K562 (cell line): ENCODE results near the gene RNU6-1. TPM values are rescaled to one million over a fixed set of nuclear protein-coding genes. Genes with fewer than 3 reads are reported as not detected.

Experiments
- ATAC-seq: fragments of 200-7000 bp; cut with Tn5 transposase; 3 replicates; pipeline ENCODE4 v1.9.1; 2020; ENCODE audit warnings: moderate library complexity
- BruUV-seq: library from RNA; stranded (reverse); fragments of 400-500 nt; replicated peaks from 2 replicates; lab custom pipeline; 2021; lab: Mats Ljungman, UMichigan
- CTCF ChIA-PET: fragments of 300-600 bp; formaldehyde crosslinking; extraction: SDS; loops from one replicate; lab custom pipeline; 2021; ENCODE audit warnings: low intra/inter-chr PET ratio; lab: Yijun Ruan, JAX
- POLR2A ChIA-PET: fragments of 300-600, 350-650 bp; sonication (Branson Sonifier 250); formaldehyde crosslinking; extraction: SDS; loops from one replicate; lab custom pipeline; 2021; ENCODE audit warnings: antibody characterized with exemption, inconsistent platforms; lab: Yijun Ruan, JAX
- DNase-seq, 4 experiments: peaks; one replicate each; pipeline versions ENCODE4 v3.0.0 to v3.0.0-alpha.2; 2011 to 2018; ENCODE audit warnings: low spot score in 3 of 4, mixed read lengths in 3 of 4; ENCODE audit errors: extremely low read depth in 1 of 4
- FAIRE-seq: peaks from 2 replicates; lab custom pipeline; 2011; peaks lifted over from hg19 to GRCh38; lab: Jason Lieb, UNC
- H2AFZ ChIP-seq: 2 replicates; pipeline ENCODE4 v1.6.0; 2011; ENCODE audit warnings: low read depth, low read length, control low read depth, inconsistent platforms
- H3K27ac ChIP-seq: fragments of 200-600 bp; 3 replicates; pipeline ENCODE4 v1.8.0; 2011; ENCODE audit warnings: low read depth, mild to moderate bottlenecking, control low read depth, inconsistent platforms, low read length, moderate library complexity, mixed read lengths; ENCODE audit errors: extremely low read depth
- H3K27me3 ChIP-seq, 2 experiments: fragments of 300-600 bp in 1 of 2; 2 replicates in 1 of 2; 3 replicates in 1 of 2; pipeline versions ENCODE4 v1.6.0 to v1.8.0; 2011; ENCODE audit warnings: inconsistent platforms in 2 of 2, low read length in 2 of 2, mild to moderate bottlenecking in 1 of 2, mixed read lengths in 1 of 2, moderate library complexity in 1 of 2; ENCODE audit not compliant: control insufficient read depth in 2 of 2, insufficient read depth in 2 of 2
- H3K36me3 ChIP-seq: fragments of 300-600 bp; 3 replicates; pipeline ENCODE4 v1.8.0; 2011; ENCODE audit warnings: mild to moderate bottlenecking, low read length, inconsistent platforms; ENCODE audit not compliant: control insufficient read depth, insufficient read depth
- H3K4me1 ChIP-seq, 2 experiments: fragments of 200-600 bp in 1 of 2; replicated peaks in 1 of 2; 2 replicates in 1 of 2; 3 replicates in 1 of 2; pipeline versions ENCODE4 v1.5.1 to v1.8.0; 2011; ENCODE audit warnings: inconsistent platforms in 2 of 2, low read length in 2 of 2, mild to moderate bottlenecking in 1 of 2, mixed read lengths in 1 of 2, moderate library complexity in 1 of 2; ENCODE audit not compliant: control insufficient read depth in 2 of 2, insufficient read depth in 2 of 2
- H3K4me2 ChIP-seq: 2 replicates; pipeline ENCODE4 v1.6.1; 2011; ENCODE audit warnings: low read length, control low read depth, inconsistent platforms, mixed read lengths; ENCODE audit not compliant: insufficient read depth
- H3K4me3 ChIP-seq: fragments of 200-600 bp; sonication (generic), shearing (Covaris generic); 2 replicates; pipeline ENCODE4 v1.5.1; 2016; ENCODE audit warnings: control low read depth, inconsistent platforms
- H3K79me2 ChIP-seq: fragments of 200-600 bp; 3 replicates; pipeline ENCODE4 v1.8.0; 2011; ENCODE audit warnings: low read length, inconsistent platforms; ENCODE audit not compliant: control insufficient read depth, insufficient read depth
- H3K9ac ChIP-seq, 2 experiments: 2 replicates each; pipeline versions ENCODE4 v1.6.0 to v1.6.1; 2011; ENCODE audit warnings: low read depth in 2 of 2, low read length in 2 of 2, control low read depth in 1 of 2, inconsistent platforms in 1 of 2, mild to moderate bottlenecking in 1 of 2, mixed read lengths in 1 of 2; ENCODE audit not compliant: insufficient read depth in 1 of 2
- H3K9me1 ChIP-seq: one replicate; pipeline ENCODE4 v1.6.0; 2011; ENCODE audit warnings: inconsistent platforms, mild to moderate bottlenecking, low read length, moderate library complexity; ENCODE audit not compliant: control insufficient read depth, insufficient read depth
- H3K9me3 ChIP-seq: replicated peaks from 2 replicates; pipeline ENCODE4 v1.5.1; 2011; ENCODE audit warnings: low read depth, low read length, inconsistent platforms; ENCODE audit not compliant: control insufficient read depth, insufficient read depth
- H4K20me1 ChIP-seq: replicated peaks from 2 replicates; pipeline ENCODE4 v1.6.1; 2011; ENCODE audit warnings: low read length, inconsistent platforms, mixed read lengths; ENCODE audit not compliant: control insufficient read depth, insufficient read depth
- EP300 ChIP-seq: IDR thresholded peaks from 2 replicates; pipeline ENCODE4 v1.6.1; 2012; ENCODE audit warnings: low read length, improper control_type of control experiment
- ESRRA ChIP-seq: fragments of 450-650 bp; IDR thresholded peaks from 2 replicates; pipeline ENCODE4 v1.6.1; 2014; ENCODE audit warnings: low read depth, mild to moderate bottlenecking, moderate library complexity, borderline replicate concordance
- FOXJ2 ChIP-seq: fragments of 200-800 bp; sonication (Bioruptor generic); IDR thresholded peaks from 2 replicates; pipeline ENCODE4 v1.6.1; 2016; ENCODE audit warnings: missing genetic modification characterization, missing compliant biosample characterization
- NFXL1 ChIP-seq: fragments of 450-650 bp; formaldehyde crosslinking; IDR thresholded peaks from 2 replicates; pipeline ENCODE4 v1.4.0; 2021; ENCODE audit warnings: mild to moderate bottlenecking
- PURB ChIP-seq: sonication (generic); formaldehyde crosslinking; IDR thresholded peaks from 2 replicates; pipeline ENCODE4 v1.9.0; 2021; ENCODE audit warnings: low read depth, mild to moderate bottlenecking, missing genetic modification reagents
- TEAD1 ChIP-seq, 2 experiments: fragments of 450-650 bp in 1 of 2; sonication (generic) in 1 of 2; formaldehyde crosslinking; IDR thresholded peaks; 2 replicates each; pipeline versions ENCODE4 v1.4.0 to v1.8.0; 2020 to 2022; ENCODE audit warnings: mild to moderate bottlenecking in 2 of 2, missing genetic modification reagents in 1 of 2
- ZNF592 ChIP-seq: fragments of 450-650 bp; IDR thresholded peaks from 2 replicates; pipeline ENCODE4 v1.6.1; 2017; ENCODE audit warnings: antibody characterized with exemption, mild to moderate bottlenecking
- WGBS: fragments of 100-300 bp; shearing (Covaris generic); methylation state at CpG from one replicate; pipeline ENCODE4 v1.1.6; 2016; ENCODE audit warnings: low coverage, mixed read lengths; ENCODE audit not compliant: insufficient coverage; ENCODE audit errors: missing lambda C conversion rate; 5-methylcytosine and 5-hydroxymethylcytosine counted together
- in situ Hi-C: fragments of 300-500 bp; cut with MboI; formaldehyde crosslinking; loops from 4 replicates; pipeline ENCODE4 v1.15.0; 2018; ENCODE audit warnings: inconsistent platforms, mixed read lengths
- intact Hi-C: fragments of 100-400 bp; cut with micrococcal nuclease; formaldehyde crosslinking; loops from 2 replicates; pipeline ENCODE4 v1.14.2; 2022
- polyA plus RNA-seq, 8 experiments: library from polyadenylated mRNA; depleted of rRNA in 4 of 8; stranded (reverse) in 5 of 8; unstranded in 3 of 8; fragments of >200 nt; fragmentation: Nextera tagmentation in 2 of 8; fragmentation: Illumina TruSeq in 1 of 8; extraction: Ambion mirVana in 2 of 8; extraction: Trizol in 1 of 8; gene quantifications; 2 replicates each; pipeline versions ENCODE4 v1.2.1 to v1.2.3, GENCODE V29; 2011 to 2014; ENCODE audit warnings: inconsistent platforms in 1 of 8, missing spikeins in 1 of 8
- total RNA-seq, 7 experiments: library from RNA; depleted of rRNA in 6 of 7; stranded (reverse); fragments of >200 nt in 6 of 7; fragmentation: Illumina TruSeq in 2 of 7; extraction: Trizol in 2 of 7; gene quantifications; 2 replicates each; pipeline versions ENCODE4 v1.2.1 to v1.2.3, GENCODE V29; 2011 to 2021; ENCODE audit warnings: low replicate concordance in 1 of 7
- TF ChIP-seq, protein P1 (sequence below): fragments of 250-450 bp; sonication (Bioruptor Pico); IDR thresholded peaks from 2 replicates; pipeline ENCODE4 v1.9.0; 2021; ENCODE audit warnings: mild to moderate bottlenecking, inconsistent platforms
- TF ChIP-seq, protein P2 (sequence below): fragments of 450-650 bp; IDR thresholded peaks from 2 replicates; pipeline ENCODE4 v1.6.1; 2018; ENCODE audit not compliant: partially characterized antibody

RNU6-1 gene
- total and polyA plus RNA-seq, 9 of the 15 experiments (the other 6 are each of a cell fraction or from before 2014, with no cell fraction given), result not detected

DNA sequence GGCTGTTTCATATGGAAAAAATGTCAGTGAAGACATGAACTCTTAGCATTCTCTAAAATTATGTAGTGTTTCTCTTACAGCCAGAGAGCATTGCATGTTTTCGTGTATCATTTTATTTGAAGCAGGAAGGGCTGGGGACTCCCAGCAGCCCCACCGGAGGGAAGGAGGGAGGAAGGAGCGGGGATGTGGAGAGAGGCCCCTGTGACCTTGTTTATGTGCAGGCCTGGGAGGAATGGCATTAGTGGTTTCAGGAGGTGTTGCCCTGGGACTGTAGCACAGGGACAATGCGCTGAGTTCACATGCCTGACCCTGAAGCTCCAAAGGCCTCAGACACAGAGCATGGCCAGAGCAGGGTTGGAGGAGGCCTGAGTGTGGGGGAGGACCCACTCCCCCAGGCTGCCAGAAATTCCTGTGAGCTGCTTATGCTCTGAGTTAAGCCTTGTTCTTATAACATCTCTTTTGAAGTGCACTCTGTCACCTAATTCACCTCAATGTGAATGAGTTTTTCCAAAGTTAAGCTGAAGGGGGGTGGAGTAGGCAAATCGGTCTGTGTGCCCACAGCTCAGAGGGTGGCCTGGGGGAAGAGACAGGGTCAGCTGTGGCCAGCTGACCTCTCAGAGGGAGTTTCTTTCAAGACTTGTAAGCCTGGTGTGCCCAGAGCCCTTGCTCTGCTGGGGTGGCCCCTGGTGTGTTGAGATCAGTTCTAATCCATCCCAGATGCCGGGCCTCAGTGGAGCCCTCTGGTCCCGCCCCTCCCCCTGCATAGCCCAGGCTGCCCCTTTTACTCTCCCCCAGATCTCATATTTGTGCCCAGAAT is 3.9 kb upstream of the RNU6-1 start (continued):
- 0 out of 2 replicates have a peak, but pooled peaks have one; percentile 19 for TF ChIP-seq ZNF592
- peak in 1 of 2 experiments; percentile 22; a peak in 1 of 4 replicates for TF ChIP-seq TEAD1 (CRISPR knock-in tag; IDR thresholded peaks at IDR 0.05)
- TF ChIP-seq EP300, result no peak
- TF ChIP-seq, all 486 proteins: peak for 11

DNA sequence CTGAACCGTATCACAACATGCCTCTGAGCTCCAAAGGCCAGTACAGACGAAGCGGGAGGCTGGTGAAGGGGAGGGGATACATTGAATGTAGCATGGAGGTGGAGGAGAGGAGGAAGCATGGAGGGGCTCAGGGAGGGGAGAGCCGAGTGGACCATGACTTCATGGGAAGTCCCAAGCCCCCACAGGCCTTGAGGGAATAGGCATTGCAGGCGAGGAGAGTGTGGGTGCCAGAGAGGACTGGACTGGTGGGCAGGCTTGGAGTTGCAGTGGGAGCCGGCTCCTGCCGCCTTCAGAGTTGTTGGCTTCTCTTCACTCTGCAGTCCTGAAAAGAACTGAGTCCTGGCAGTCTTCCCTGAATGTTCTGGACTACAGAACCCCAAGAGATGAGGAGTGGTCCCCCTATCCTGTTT is 3.3 kb upstream of the RNU6-1 start:
- Histone ChIP-seq H3K9ac (peak overlapping the region in 1 of 2 experiments; percentile 73; a peak in 2 of 4 replicates), H3K9me3 (no peaks in the 10 kb centered on the region), H3K27ac (no peak overlapping the region), H3K4me3 (no peak overlapping the region), H3K4me2 (no peak overlapping the region), H3K4me1 (peaks cover 22 to 26% of the 10 kb centered on the region in 2 experiments), H3K36me3 (no peaks in the 10 kb centered on the region), H2AFZ (peak overlapping the region; percentile 78), H3K79me2 (no peaks in the 10 kb centered on the region), H3K9me1 (no peaks in the 10 kb centered on the region), H3K27me3 (no peaks in the 10 kb centered on the region), H4K20me1 (no peaks in the 10 kb centered on the region)
- intact Hi-C loops, result no loop called here
- no peak for FAIRE-seq
- ChIA-PET POLR2A (no interaction called here), CTCF (no interaction called here)
- ATAC-seq, result no peak
- no TSS peak for BruUV-seq
- DNase-seq, result no peak
- WGBS, result 90% methylated on average over 6 of the region's 7 CpGs
- in situ Hi-C loops, result no loop called here
- TF ChIP-seq FOXJ2 (tag) (no peak), PURB (no peak), NFXL1 (CRISPR knock-in tag) (no peak), ESRRA (no peak)
- TF ChIP-seq, protein P1, sequence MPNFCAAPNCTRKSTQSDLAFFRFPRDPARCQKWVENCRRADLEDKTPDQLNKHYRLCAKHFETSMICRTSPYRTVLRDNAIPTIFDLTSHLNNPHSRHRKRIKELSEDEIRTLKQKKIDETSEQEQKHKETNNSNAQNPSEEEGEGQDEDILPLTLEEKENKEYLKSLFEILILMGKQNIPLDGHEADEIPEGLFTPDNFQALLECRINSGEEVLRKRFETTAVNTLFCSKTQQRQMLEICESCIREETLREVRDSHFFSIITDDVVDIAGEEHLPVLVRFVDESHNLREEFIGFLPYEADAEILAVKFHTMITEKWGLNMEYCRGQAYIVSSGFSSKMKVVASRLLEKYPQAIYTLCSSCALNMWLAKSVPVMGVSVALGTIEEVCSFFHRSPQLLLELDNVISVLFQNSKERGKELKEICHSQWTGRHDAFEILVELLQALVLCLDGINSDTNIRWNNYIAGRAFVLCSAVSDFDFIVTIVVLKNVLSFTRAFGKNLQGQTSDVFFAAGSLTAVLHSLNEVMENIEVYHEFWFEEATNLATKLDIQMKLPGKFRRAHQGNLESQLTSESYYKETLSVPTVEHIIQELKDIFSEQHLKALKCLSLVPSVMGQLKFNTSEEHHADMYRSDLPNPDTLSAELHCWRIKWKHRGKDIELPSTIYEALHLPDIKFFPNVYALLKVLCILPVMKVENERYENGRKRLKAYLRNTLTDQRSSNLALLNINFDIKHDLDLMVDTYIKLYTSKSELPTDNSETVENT (CRISPR knock-in tag), result no peak
- TF ChIP-seq, protein P2, sequence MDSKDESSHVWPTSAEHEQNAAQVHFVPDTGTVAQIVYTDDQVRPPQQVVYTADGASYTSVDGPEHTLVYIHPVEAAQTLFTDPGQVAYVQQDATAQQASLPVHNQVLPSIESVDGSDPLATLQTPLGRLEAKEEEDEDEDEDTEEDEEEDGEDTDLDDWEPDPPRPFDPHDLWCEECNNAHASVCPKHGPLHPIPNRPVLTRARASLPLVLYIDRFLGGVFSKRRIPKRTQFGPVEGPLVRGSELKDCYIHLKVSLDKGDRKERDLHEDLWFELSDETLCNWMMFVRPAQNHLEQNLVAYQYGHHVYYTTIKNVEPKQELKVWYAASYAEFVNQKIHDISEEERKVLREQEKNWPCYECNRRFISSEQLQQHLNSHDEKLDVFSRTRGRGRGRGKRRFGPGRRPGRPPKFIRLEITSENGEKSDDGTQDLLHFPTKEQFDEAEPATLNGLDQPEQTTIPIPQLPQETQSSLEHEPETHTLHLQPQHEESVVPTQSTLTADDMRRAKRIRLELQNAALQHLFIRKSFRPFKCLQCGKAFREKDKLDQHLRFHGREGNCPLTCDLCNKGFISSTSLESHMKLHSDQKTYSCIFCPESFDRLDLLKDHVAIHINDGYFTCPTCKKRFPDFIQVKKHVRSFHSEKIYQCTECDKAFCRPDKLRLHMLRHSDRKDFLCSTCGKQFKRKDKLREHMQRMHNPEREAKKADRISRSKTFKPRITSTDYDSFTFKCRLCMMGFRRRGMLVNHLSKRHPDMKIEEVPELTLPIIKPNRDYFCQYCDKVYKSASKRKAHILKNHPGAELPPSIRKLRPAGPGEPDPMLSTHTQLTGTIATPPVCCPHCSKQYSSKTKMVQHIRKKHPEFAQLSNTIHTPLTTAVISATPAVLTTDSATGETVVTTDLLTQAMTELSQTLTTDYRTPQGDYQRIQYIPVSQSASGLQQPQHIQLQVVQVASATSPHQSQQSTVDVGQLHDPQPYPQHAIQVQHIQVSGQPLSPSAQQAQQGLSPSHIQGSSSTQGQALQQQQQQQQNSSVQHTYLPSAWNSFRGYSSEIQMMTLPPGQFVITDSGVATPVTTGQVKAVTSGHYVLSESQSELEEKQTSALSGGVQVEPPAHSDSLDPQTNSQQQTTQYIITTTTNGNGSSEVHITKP, result peak; percentile 93
